GM12878 (cell line): ENCODE data around the gene CDC5L. TPM values are rescaled to one million over a fixed set of nuclear protein-coding genes. Genes with fewer than 3 reads are reported as not detected.

Source experiments
- ATAC-seq: fragments of 200-7000 bp; cut with Tn5 transposase; 3 replicates; pipeline ENCODE4 v1.9.1; 2020; ENCODE audit warnings: mild to moderate bottlenecking, moderate library complexity
- BruUV-seq: library from RNA; stranded (reverse); fragments of 400-500 nt; replicated peaks from 2 replicates; lab custom pipeline; 2021; lab: Mats Ljungman, UMichigan
- CTCF ChIA-PET: fragments of 300-600 bp; sonication (Branson Sonifier 250); formaldehyde crosslinking; extraction: SDS; loops from one replicate; lab custom pipeline; 2021; ENCODE audit warnings: inconsistent platforms; lab: Yijun Ruan, JAX
- POLR2A ChIA-PET: fragments of 350-600 bp; formaldehyde crosslinking; extraction: SDS; loops from one replicate; lab custom pipeline; 2021; ENCODE audit warnings: inconsistent platforms; lab: Charles Lee
- RAD21 ChIA-PET: fragments of 300-600 bp; sonication (Branson Sonifier 250); formaldehyde crosslinking; loops from one replicate; lab custom pipeline; 2023; ENCODE audit warnings: antibody characterized with exemption; ENCODE audit not compliant: unreplicated experiment; lab: Charles Lee
- SMC1A ChIA-PET: fragments of 300-600 bp; sonication (Branson Sonifier 250); formaldehyde crosslinking; loops from one replicate; lab custom pipeline; 2023; ENCODE audit not compliant: unreplicated experiment, uncharacterized antibody; lab: Charles Lee
- DNase-seq: peaks from one replicate; pipeline ENCODE4 v3.0.0-alpha.2; 2011; ENCODE audit warnings: low read depth, low spot score
- FAIRE-seq: peaks from 3 replicates; lab custom pipeline; 2011; peaks lifted over from hg19 to GRCh38; lab: Jason Lieb, UNC
- H2AFZ ChIP-seq: 2 replicates; pipeline ENCODE4 v1.6.0; 2011; ENCODE audit warnings: low read depth, low read length, control low read depth; ENCODE audit not compliant: control insufficient read depth
- H3K27ac ChIP-seq: 2 replicates; pipeline ENCODE4 v1.5.1; 2011; ENCODE audit warnings: control low read depth; ENCODE audit not compliant: control insufficient read depth, insufficient read depth
- H3K27me3 ChIP-seq, 2 experiments: replicated peaks in 1 of 2; 2 replicates each; pipeline versions ENCODE4 v1.6.0 to v1.6.1; 2011; ENCODE audit warnings: low read length in 1 of 2; ENCODE audit not compliant: control insufficient read depth in 2 of 2, insufficient read depth in 2 of 2
- H3K36me3 ChIP-seq, 2 experiments: 2 replicates each; pipeline ENCODE4 v1.5.1; 2011; ENCODE audit warnings: low read length in 1 of 2; ENCODE audit not compliant: control insufficient read depth in 2 of 2, insufficient read depth in 2 of 2
- H3K4me1 ChIP-seq: 2 replicates; pipeline ENCODE4 v1.6.1; 2011; ENCODE audit warnings: mild to moderate bottlenecking, low read length, moderate library complexity, mixed read lengths; ENCODE audit not compliant: control insufficient read depth, insufficient read depth
- H3K4me2 ChIP-seq: 2 replicates; pipeline ENCODE4 v1.6.0; 2011; ENCODE audit warnings: control low read depth; ENCODE audit not compliant: control insufficient read depth, insufficient read depth
- H3K4me3 ChIP-seq: fragments of 200-600 bp; sonication (generic); 2 replicates; pipeline ENCODE4 v1.5.1; 2016
- H3K79me2 ChIP-seq: 2 replicates; pipeline ENCODE4 v1.6.0; 2011; ENCODE audit warnings: low read length; ENCODE audit not compliant: control insufficient read depth, insufficient read depth
- H3K9ac ChIP-seq: 2 replicates; pipeline ENCODE4 v1.8.0; 2011; ENCODE audit warnings: low read length, control low read depth, mixed read lengths; ENCODE audit not compliant: control insufficient read depth, insufficient read depth
- H3K9me3 ChIP-seq: replicated peaks from 3 replicates; pipeline ENCODE4 v1.5.1; 2011; ENCODE audit warnings: mild to moderate bottlenecking, low read length; ENCODE audit not compliant: control insufficient read depth, insufficient read depth
- H4K20me1 ChIP-seq: 2 replicates; pipeline ENCODE4 v1.6.0; 2011; ENCODE audit not compliant: control insufficient read depth, insufficient read depth
- CBFB ChIP-seq: IDR thresholded peaks from 2 replicates; pipeline ENCODE4 v1.6.1; 2016; ENCODE audit warnings: antibody characterized with exemption, low read depth
- CREM ChIP-seq: IDR thresholded peaks from 2 replicates; pipeline ENCODE4 v1.6.1; 2014; ENCODE audit warnings: antibody characterized with exemption, low read depth
- FOXM1 ChIP-seq: IDR thresholded peaks from 2 replicates; pipeline ENCODE4 v1.6.1; 2012; ENCODE audit warnings: low read depth, mild to moderate bottlenecking, inconsistent platforms, low read length, moderate library complexity
- HDGF ChIP-seq: fragments of 450-650 bp; IDR thresholded peaks from 2 replicates; pipeline ENCODE4 v1.6.1; 2016; ENCODE audit warnings: antibody characterized with exemption
- MYC ChIP-seq: IDR thresholded peaks from 2 replicates; pipeline ENCODE4 v1.6.1; 2011; ENCODE audit warnings: mild to moderate bottlenecking, low read length, moderate library complexity, inconsistent platforms; ENCODE audit not compliant: insufficient read depth, insufficient replicate concordance, insufficient read length, severe bottlenecking
- NFXL1 ChIP-seq: fragments of 450-650 bp; IDR thresholded peaks from 2 replicates; pipeline ENCODE4 v1.6.1; 2017; ENCODE audit warnings: antibody characterized with exemption, mild to moderate bottlenecking, borderline replicate concordance
- PML ChIP-seq: IDR thresholded peaks from 2 replicates; pipeline ENCODE4 v1.6.1; 2012; ENCODE audit warnings: low read length, inconsistent platforms
- STAT3 ChIP-seq: IDR thresholded peaks from 2 replicates; pipeline ENCODE4 v1.6.1; 2011; ENCODE audit warnings: low read depth, low read length, improper control_type of control experiment
- ZBED1 ChIP-seq: IDR thresholded peaks from 2 replicates; pipeline ENCODE4 v1.6.1; 2016; ENCODE audit warnings: borderline replicate concordance
- ZNF384 ChIP-seq: IDR thresholded peaks from 2 replicates; pipeline ENCODE4 v1.6.1; 2012; ENCODE audit warnings: low read depth, mild to moderate bottlenecking, low read length, improper control_type of control experiment, borderline replicate concordance
- WGBS: methylation state at CpG from one replicate; pipeline ENCODE4 v1.1.6; 2016; ENCODE audit warnings: low lambda C conversion rate; ENCODE audit not compliant: insufficient replicate concordance, insufficient coverage; ENCODE audit errors: missing lambda C conversion rate; 5-methylcytosine and 5-hydroxymethylcytosine counted together
- in situ Hi-C: fragments of 300-500 bp; cut with MboI; formaldehyde crosslinking; loops from 9 replicates; pipeline ENCODE4 v1.14.3; 2018; ENCODE audit warnings: mixed read lengths
- intact Hi-C: fragments of 100-400 bp; cut with micrococcal nuclease; formaldehyde crosslinking; loops from one replicate; pipeline ENCODE4 v1.14.2; 2022; ENCODE audit not compliant: unreplicated experiment
- polyA plus RNA-seq, 11 experiments: library from polyadenylated mRNA; depleted of rRNA in 4 of 11; unstranded in 6 of 11; stranded (reverse) in 5 of 11; fragments of >200 nt; fragmentation: Nextera tagmentation in 4 of 11; fragmentation: Illumina TruSeq in 1 of 11; extraction: Ambion mirVana in 4 of 11; extraction: Trizol in 1 of 11; gene quantifications; 1 replicate in 1 of 11; 2 replicates in 10 of 11; pipeline versions ENCODE4 v1.2.1 to v1.2.3, GENCODE V29; 2011 to 2016; ENCODE audit warnings: inconsistent platforms in 2 of 11, missing spikeins in 2 of 11, low read depth in 1 of 11
- total RNA-seq, 4 experiments: library from RNA; depleted of rRNA in 3 of 4; stranded (reverse); fragments of >200 nt in 3 of 4; fragmentation: Illumina TruSeq in 1 of 4; extraction: Trizol in 1 of 4; gene quantifications; 2 replicates each; pipeline versions ENCODE4 v1.2.1 to v1.2.3, GENCODE V29; 2013 to 2021
- TF ChIP-seq, protein P1 (sequence below): IDR thresholded peaks from 2 replicates; pipeline ENCODE4 v1.6.1; 2012; ENCODE audit warnings: mild to moderate bottlenecking, low read depth, low read length
- TF ChIP-seq, protein P2 (sequence below): IDR thresholded peaks from 2 replicates; pipeline ENCODE4 v1.6.1; 2011; ENCODE audit warnings: low read depth, mild to moderate bottlenecking, low read length, moderate library complexity, borderline replicate concordance; ENCODE audit errors: extremely low read depth
- TF ChIP-seq, protein P3 (sequence below): fragments of 450-650 bp; IDR thresholded peaks from 2 replicates; pipeline ENCODE4 v1.6.1; 2017; ENCODE audit warnings: antibody characterized with exemption, mild to moderate bottlenecking, moderate library complexity

CDC5L gene
- total and polyA plus RNA-seq, 10 of the 15 experiments (the other 5 are each of a cell fraction or from before 2014, with no cell fraction given), result 13.2 to 29.4 (median 18.8) TPM

DNA sequence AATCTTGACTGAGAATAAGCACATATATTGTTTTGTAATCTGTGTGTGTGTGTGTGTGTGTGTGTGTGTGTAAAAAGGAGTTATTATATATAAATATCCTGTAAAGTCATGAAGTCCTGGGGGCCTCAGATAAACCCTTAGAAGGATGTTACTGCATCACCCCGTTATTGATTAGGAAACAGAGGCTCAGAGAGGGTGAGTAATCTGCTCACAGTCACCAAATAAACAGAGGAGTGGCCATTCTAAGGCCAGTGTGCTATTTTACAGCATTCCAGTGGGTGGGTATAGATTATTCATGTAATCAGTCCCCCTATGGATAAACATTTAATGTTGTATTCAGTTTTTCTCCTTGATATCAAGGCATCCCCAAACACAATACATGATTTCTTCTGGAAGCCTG is 87.1 kb downstream of the CDC5L start:
- no peaks in the 10 kb centered on the region for H3K9me3 ChIP-seq
- SMC1A ChIA-PET, result interaction anchor here (2.0 kb wide), 2 partner anchors 1240 to 1448 kb away, joined by 10 to 12 read pairs; no protein-coding TSS in a partner anchor
- 11% methylated on average over 1 of the region's 1 CpG for WGBS
- H3K9ac ChIP-seq, result no peak overlapping the region
- in situ Hi-C loops, result loop anchor here (5.0 kb wide), 1 partner anchor 1448 kb away; no protein-coding TSS in a partner anchor
- no peak overlapping the region for H2AFZ ChIP-seq
- TF ChIP-seq ZNF384, result no peak
- TF ChIP-seq PML, result no peak
- no peak for TF ChIP-seq NFXL1
- TF ChIP-seq CBFB, result no peak
- TF ChIP-seq, protein P1, sequence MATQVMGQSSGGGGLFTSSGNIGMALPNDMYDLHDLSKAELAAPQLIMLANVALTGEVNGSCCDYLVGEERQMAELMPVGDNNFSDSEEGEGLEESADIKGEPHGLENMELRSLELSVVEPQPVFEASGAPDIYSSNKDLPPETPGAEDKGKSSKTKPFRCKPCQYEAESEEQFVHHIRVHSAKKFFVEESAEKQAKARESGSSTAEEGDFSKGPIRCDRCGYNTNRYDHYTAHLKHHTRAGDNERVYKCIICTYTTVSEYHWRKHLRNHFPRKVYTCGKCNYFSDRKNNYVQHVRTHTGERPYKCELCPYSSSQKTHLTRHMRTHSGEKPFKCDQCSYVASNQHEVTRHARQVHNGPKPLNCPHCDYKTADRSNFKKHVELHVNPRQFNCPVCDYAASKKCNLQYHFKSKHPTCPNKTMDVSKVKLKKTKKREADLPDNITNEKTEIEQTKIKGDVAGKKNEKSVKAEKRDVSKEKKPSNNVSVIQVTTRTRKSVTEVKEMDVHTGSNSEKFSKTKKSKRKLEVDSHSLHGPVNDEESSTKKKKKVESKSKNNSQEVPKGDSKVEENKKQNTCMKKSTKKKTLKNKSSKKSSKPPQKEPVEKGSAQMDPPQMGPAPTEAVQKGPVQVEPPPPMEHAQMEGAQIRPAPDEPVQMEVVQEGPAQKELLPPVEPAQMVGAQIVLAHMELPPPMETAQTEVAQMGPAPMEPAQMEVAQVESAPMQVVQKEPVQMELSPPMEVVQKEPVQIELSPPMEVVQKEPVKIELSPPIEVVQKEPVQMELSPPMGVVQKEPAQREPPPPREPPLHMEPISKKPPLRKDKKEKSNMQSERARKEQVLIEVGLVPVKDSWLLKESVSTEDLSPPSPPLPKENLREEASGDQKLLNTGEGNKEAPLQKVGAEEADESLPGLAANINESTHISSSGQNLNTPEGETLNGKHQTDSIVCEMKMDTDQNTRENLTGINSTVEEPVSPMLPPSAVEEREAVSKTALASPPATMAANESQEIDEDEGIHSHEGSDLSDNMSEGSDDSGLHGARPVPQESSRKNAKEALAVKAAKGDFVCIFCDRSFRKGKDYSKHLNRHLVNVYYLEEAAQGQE, result no peak
- TF ChIP-seq, protein P2, sequence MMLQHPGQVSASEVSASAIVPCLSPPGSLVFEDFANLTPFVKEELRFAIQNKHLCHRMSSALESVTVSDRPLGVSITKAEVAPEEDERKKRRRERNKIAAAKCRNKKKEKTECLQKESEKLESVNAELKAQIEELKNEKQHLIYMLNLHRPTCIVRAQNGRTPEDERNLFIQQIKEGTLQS, result no peak
- TF ChIP-seq FOXM1, result no peak
- TF ChIP-seq CREM, result no peak
- TF ChIP-seq STAT3, result no peak
- TF ChIP-seq, protein P3, sequence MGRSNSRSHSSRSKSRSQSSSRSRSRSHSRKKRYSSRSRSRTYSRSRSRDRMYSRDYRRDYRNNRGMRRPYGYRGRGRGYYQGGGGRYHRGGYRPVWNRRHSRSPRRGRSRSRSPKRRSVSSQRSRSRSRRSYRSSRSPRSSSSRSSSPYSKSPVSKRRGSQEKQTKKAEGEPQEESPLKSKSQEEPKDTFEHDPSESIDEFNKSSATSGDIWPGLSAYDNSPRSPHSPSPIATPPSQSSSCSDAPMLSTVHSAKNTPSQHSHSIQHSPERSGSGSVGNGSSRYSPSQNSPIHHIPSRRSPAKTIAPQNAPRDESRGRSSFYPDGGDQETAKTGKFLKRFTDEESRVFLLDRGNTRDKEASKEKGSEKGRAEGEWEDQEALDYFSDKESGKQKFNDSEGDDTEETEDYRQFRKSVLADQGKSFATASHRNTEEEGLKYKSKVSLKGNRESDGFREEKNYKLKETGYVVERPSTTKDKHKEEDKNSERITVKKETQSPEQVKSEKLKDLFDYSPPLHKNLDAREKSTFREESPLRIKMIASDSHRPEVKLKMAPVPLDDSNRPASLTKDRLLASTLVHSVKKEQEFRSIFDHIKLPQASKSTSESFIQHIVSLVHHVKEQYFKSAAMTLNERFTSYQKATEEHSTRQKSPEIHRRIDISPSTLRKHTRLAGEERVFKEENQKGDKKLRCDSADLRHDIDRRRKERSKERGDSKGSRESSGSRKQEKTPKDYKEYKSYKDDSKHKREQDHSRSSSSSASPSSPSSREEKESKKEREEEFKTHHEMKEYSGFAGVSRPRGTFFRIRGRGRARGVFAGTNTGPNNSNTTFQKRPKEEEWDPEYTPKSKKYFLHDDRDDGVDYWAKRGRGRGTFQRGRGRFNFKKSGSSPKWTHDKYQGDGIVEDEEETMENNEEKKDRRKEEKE, result no peak
- TF ChIP-seq MYC, result no peak
- no peak for TF ChIP-seq ZBED1
- no peak for TF ChIP-seq HDGF
- TF ChIP-seq, all 136 proteins: peak for 0
- Histone ChIP-seq H4K20me1 (no peaks in the 10 kb centered on the region), H3K4me2 (no peak overlapping the region), H3K4me1 (no peaks in the 10 kb centered on the region), H3K27me3 (no peaks in the 10 kb centered on the region; a peak in 3 of 4 replicates), H3K79me2 (no peaks in the 10 kb centered on the region), H3K27ac (no peak overlapping the region), H3K4me3 (no peak overlapping the region), H3K36me3 (no peaks in the 10 kb centered on the region)
- POLR2A ChIA-PET, result interaction anchor here (0.6 kb wide), 1 partner anchor 335 kb away, joined by 3 read pairs; no protein-coding TSS in a partner anchor
- ATAC-seq (no peak), DNase-seq (no peak), FAIRE-seq (no peak)
- intact Hi-C loops, result loop anchor here (1.0 to 5.0 kb wide), 4 partner anchors 119 to 1448 kb away; no protein-coding TSS in a partner anchor
- no TSS peak for BruUV-seq
- RAD21 ChIA-PET, result interaction anchor here (0.7 to 2.5 kb wide), 3 partner anchors 183 to 1447 kb away, joined by 3 to 19 read pairs (median 3); no protein-coding TSS in a partner anchor
- CTCF ChIA-PET, result interaction anchor here (0.8 to 2.6 kb wide), 16 partner anchors 9 to 1448 kb away, joined by 3 to 40 read pairs (median 5); no protein-coding TSS in a partner anchor
